Superior temporal gyrus (tissue), 1 donor: Measurements from ENCODE around the gene CPNE2.
"Not testable (repeated sequence)": the region's sequence is repeated elsewhere in the genome, so short reads cannot be mapped to it uniquely, and the experiment has no call there.

Source experiments
- DNase-seq: peaks from one replicate; pipeline ENCODE4 v3.0.0-alpha.2; 2016; ENCODE audit errors: extremely low spot score

CPNE2 gene

DNA sequence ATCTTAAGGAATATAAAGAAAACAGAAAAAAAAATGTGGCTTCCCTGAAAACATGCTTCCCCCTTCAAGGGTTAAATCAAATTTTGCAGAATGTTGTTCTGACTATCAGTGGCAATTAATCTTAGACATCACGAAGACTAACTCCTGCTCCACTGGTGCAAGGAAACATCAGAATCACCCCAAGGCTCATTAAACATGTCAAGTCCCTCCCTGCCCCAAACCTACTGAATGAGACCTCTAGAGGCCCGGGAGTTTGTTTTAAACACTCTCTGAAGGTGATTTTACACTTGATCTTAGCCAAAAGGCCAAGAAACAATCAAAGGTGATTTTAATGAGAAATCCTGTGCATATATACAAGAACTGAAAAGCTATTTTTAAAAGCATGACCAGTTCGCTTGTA is 75.2 kb downstream of the CPNE2 start:
- DNase-seq = peak; percentile 50

DNA sequence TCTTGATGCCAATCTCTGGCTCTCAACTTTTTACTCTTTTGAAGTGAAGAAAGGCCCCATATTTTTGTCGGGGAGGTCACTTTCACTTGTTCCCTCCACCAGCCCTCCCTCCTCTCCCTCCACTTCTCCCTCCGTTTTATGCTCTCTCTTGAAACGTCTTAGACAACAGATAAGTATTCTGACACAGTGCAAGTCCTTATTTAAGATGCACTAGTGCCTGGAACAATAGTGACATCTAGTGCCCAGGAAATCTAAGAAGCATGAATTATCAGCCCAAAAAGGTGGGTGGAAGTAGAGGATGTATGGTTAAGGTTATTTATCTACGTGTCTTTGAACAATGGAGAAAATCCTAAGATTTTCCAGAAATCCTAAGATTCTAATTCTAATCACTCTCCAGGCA is 75.6 kb downstream of the CPNE2 start:
- peak; percentile 94 for DNase-seq

DNA sequence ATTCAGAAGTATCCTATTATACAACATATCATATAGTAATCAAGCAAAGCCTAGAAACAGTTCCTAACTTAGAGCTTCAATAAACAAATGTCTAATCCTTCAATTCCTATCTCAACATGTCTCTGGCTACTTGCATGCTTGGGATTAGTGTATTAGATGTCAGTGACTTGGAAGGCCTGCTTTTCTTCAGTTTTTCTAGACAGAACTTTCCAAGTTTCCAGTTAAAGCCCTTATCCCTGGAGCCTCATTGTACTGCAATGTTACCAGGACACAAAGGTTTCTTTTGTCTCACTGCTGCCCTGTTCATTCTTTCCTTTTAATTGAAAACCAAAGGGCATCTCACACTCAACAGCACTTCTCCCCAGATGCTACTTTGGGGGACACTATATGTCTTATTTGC is 76.9 kb downstream of the CPNE2 start:
- peak; percentile 79 for DNase-seq

DNA sequence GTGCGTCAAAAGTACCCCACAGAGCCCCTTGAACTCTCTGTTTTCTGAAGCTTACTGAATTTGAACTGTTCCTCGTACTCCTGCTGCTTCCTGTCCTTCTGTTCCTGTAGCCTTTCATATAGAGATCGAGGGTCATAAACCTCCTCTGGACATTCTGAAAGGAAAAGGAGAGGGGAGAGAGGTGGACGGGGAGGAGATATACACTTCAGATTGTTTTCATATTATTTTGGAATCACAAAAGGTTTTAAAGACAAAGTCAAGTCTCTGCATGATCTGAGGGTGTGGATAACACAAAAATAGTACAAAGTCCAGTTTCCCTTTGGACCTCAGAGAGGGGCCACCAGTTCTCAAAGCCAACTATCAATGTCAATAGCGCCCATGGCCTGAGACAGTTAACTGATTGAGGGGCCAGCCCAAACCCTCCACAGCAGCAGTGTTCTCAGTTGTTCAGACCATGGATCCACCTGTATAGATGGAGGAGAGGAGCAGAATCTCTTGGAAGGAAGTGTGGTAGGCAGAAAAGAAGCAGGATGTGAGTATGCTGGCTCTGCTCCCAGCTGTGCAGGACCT is 80.4 kb downstream of the CPNE2 start:
- DNase-seq = no peak

GRCh38 chr16:57175896-57176295 is 83.5 kb downstream of the CPNE2 start:
- DNase-seq = peak; percentile 10

GRCh38 chr16:57178196-57178595 is 85.8 kb downstream of the CPNE2 start:
- peak; percentile 15 for DNase-seq

DNA sequence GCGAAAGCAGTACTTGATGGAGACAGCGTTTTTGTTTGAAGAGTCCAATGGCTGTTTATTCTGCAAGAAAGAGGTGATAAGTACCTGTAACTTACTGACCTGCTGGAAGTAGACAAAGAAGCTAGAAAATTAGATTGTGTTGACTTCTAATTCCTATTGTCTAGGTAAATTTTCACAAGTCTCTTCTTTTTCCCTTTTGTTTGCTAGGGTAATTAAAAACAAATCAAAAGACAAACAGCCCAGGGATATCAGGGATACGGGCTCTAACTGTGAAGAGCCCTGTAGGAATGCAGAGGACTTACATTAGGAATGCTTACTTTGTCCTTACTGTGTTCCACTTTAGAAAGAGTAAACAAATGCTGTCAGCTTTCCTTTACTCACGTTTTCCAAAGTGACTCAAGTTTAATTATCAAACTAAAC is 86.4 kb downstream of the CPNE2 start:
- no peak for DNase-seq

- peak; percentile 14 for DNase-seq
Measured at GRCh38 chr16:57179215-57179828, 86.9 kb downstream of the CPNE2 start.

DNA sequence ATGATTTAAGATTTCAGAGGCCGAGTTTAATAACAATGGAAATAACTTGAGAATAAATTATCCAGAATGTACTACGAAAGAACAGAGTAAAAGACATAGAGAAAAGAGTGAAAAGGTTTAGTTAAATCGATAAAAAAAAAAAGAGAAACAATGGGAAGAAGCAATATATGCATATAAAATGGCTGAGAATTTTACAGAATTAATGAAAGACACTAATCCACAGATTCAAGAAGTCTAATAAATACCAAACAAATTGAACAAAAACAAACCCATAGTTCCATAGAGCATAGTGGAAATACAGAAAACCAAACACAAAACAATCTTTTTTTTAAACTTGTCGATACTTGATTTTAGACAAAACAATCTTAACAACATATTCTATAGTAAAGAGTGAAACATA is 91.7 kb downstream of the CPNE2 start:
- DNase-seq = no peak

- DNase-seq = peak; percentile 60
Measured at GRCh38 chr16:57184887-57185445, 92.6 kb downstream of the CPNE2 start.

GRCh38 chr16:57185446-57185944 is 93.1 kb downstream of the CPNE2 start:
- no peak for DNase-seq

GRCh38 chr16:57185945-57186871 is 93.8 kb downstream of the CPNE2 start, which contains the start of the genes PSME3IP1 and RSPRY1:
Gene PSME3IP1 (minus strand): TSS chr16:57186039. CDS start chr16:57173854, 12,185 bp downstream.
Gene RSPRY1 (plus strand): TSS chr16:57186329. CDS start chr16:57204659, 18,330 bp downstream.
- peak; percentile 100 for DNase-seq

DNA sequence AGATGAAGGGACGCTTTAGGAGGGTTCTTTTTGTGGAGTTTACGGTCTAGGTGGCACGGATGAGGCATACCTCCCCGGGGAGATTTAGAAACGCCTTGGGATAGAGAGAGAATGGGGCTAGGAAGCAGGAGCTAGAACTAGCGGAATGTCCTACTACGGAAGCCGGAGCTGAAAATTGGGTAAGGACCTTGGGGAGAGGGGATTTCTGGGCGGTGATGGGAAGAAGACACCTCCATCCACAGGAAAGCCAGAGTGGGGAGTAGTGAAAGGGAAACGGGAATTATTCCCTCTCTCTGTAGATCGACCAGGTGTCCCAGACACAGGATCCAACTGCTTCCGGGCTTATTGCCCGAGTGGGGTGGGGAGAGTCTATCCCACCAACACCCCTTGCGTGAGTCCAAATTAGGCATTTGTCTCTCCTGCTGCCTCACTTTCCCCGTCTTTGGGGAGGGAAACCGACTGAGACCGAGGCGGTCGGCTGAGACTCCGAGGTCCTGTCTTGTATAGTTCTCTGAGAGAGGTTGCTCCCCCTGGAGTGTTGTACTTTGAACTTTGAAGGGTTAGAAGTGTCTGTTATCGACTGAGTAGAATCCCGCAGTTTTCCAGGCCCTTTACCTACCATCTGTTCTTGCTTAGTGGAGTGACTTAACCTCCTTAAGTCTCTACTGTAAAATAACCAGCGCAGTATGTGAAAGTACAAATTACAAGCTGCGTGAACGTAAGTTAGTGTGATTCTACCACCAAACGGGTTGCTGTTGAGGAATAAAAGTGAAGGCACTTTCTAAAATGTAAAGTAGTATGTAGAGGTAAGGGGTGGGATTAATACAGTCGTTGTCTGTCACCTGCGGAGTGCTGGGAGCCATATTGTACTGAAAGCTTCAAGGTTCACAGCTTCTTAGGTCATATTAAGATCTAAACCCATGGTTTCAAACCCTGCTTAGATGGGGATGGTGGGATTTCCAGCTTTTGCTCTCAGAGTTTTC is 94.8 kb downstream of the CPNE2 start:
- no peak for DNase-seq

DNA sequence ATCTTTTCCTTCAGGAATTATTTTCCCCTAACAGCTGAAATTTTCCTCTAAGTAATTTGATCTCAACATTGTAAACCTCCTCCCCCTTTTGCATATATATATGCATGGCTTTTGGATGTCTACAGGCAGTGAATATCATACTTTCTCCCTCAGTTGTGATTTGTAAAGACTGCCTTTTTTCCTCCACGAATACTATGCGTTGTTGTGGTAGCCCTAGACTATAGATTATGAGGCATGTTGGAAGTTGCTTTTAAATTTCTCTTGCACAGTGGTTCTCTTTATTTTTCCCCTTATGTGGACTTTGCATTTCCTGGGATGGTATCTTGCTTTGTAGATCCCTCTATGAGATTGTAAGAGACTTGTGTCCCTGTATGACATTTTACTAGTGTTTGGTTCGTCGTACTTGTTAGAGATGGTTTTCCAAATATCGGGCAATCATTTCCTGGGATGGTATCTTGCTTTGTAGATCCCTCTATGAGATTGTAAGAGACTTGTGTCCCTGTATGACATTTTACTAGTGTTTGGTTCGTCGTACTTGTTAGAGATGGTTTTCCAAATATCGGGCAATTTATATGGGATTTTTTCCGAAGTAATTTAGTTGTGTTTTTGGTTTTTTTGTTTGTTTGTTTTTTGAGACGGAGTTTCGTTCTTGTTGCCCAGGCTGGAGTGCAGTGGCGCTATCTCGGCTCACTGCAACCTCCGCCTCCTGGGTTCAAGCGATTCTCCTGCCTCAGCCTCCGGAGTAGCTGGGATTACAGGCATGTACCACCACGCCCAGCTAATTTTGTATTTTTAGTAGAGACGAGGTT is 95.7 kb downstream of the CPNE2 start:
- DNase-seq = not testable (repeated sequence)

DNA sequence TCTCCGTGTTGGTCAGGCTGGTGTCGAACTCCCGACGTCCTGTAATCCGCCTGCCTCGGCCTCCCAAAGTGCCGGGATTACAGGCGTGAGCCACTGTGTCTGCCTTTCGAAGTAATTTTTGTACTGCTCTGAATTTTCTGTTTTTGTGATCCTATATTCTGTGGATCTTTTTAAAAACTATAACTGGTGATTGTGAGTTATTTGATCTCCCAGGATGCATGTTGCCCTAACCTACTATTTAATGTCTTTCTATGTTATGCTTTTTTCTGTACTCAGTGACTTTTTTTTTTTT is 96.3 kb downstream of the CPNE2 start:
- DNase-seq = no peak

GRCh38 chr16:57189527-57189926 is 97.1 kb downstream of the CPNE2 start:
- DNase-seq = not testable (repeated sequence)

DNA sequence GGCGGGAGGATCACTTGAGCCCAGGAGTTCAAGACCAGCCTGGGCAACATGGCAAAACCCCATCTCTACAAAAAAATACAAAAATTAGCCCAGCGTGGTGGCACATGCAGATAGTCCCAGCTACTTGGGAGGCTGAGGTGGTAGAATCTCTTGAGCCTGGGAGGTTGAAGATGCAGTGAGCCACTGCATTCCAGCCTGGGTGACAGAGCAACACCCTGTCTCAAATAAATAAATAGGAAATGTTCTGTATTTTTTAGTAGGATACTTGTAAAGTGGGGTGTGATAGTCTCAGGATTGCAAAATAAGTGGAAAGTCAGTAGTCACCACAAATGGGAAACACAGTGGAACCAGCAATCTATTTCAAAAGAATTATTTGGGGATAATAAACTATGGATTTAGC is 97.8 kb downstream of the CPNE2 start:
- no peak for DNase-seq

DNA sequence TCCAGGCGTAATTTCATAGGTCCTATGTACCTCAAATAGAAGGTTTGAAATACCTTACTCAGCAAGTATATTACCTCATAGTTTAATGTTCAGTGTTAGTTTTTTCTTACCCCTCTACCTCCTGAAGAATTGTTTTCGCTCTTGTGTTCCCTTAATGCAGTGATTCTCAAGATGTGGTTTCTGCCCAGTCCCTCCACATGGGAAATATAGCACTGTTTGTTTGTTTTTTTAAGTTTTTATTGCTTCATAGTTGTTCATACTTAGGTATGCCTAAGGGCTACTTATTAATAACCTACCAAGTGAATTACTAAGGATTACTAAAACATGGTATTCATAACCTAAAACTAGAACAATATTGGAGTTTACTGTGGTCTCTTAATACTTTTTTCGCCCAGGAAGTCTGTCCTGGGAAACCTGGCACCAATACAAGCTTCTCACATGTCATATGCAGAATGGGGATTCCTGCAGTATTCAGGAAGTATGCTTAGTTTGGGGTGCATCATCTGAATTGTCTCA is 98.7 kb downstream of the CPNE2 start:
- no peak for DNase-seq

DNA sequence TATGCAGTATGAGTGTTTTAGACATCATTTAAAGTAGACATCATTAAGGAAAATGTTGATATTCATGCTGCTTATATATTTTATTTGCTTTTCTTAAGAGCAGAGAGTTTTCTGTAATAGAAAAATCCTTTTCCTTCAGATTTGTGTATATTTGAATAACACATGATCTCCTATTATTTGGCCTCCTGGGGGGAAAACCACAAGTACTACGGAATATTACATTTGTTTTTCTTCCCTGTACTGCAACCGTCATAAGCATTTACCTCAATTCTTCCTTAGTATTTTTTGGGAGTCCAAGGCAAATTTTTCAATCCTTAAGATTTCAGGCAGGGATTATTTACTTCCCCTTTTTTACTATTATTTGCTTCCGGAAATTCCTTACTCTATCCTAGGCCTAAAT is 99.8 kb downstream of the CPNE2 start:
- DNase-seq = no peak
